Measurements from ENCODE around the gene PLEKHM2. TPM values are rescaled to one million over a fixed set of nuclear protein-coding genes. Genes with fewer than 3 reads are reported as not detected.

PLEKHM2 gene
- total and polyA plus RNA-seq, 2 of the 4 experiments (the other 2 are of a cell fraction) = 24.7 to 48.0 TPM

DNA sequence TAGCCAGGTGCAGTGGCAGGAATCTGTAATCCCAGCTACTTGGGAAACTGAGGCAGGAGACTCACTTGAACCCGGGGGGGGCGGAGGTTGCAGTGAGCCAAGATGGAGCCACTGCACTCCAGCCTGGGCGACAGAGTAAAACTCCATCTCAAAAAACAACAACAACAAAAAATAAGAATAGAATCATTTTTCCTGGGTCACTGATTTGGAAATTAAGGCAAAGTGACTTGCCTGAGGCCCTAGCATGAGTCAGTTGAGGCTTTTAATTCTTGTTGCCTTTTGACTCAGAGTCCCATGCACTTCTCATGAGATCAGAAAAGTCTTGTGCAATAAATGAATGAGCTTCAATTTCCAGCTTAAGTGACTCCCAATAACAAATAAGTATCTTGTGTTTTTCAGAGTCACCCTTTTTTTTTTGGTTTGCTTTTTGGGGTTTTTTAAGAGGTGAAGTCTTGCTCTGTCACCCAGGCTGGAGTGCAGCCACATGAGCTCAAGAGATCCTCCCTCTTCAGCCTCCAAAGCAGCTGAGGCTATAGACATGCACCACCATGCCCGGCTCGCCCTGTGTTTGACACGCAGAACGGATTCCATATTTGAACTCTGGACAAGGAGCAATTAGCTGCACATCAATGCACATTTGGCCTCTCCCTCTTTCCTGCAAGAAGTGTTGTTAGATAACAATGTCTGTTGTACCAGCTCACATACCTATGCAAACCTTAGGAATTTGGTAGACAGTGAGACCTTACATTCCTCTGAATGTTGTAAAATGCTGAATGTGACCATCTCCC is 3.4 kb upstream of the PLEKHM2 start:
- dilution Hi-C loops (cut with HindIII; ENCODE audit: low sequenced_read_pairs, unreplicated experiment) (no loop called here), intact Hi-C loops (cut with micrococcal nuclease) (loop anchor here (5.0 kb wide), 1 partner anchor 63 kb away; the partner anchor contains the start of gene DDI2)
- POLR2A ChIA-PET (ENCODE audit: unreplicated experiment) = interaction anchor here (0.6 kb wide), 1 partner anchor 78 kb away, joined by 4 read pairs; no protein-coding TSS in a partner anchor
- TF ChIP-seq CEBPB (IDR thresholded peaks at IDR 0.05; ENCODE audit: low read depth, low read length) = peak; percentile 99
- no peak for TF ChIP-seq RCOR1 (IDR thresholded peaks at IDR 0.05; ENCODE audit: insufficient replicate concordance, low read length)
- peak; percentile 89 for TF ChIP-seq FOS (IDR thresholded peaks at IDR 0.05; ENCODE audit: low read depth, low read length)
- no peak for TF ChIP-seq RFX5 (IDR thresholded peaks at IDR 0.05; ENCODE audit: low read depth, low read length)
- TF ChIP-seq, protein P1, sequence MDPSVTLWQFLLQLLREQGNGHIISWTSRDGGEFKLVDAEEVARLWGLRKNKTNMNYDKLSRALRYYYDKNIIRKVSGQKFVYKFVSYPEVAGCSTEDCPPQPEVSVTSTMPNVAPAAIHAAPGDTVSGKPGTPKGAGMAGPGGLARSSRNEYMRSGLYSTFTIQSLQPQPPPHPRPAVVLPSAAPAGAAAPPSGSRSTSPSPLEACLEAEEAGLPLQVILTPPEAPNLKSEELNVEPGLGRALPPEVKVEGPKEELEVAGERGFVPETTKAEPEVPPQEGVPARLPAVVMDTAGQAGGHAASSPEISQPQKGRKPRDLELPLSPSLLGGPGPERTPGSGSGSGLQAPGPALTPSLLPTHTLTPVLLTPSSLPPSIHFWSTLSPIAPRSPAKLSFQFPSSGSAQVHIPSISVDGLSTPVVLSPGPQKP (IDR thresholded peaks at IDR 0.05; ENCODE audit: borderline replicate concordance, low read depth, low read length) = no peak
- no peak for TF ChIP-seq POLR2A (IDR thresholded peaks at IDR 0.05; ENCODE audit: low read depth, low read length)
- no peak for TF ChIP-seq SMC3 (IDR thresholded peaks at IDR 0.05; ENCODE audit: low read depth, low read length)
- peak; percentile 39; the same call in 1 of the 2 replicates for TF ChIP-seq BHLHE40 (IDR thresholded peaks at IDR 0.05; ENCODE audit: low read depth, low read length)
- no peak for TF ChIP-seq RAD21 (IDR thresholded peaks at IDR 0.05; ENCODE audit: low read length)
- no peak for TF ChIP-seq MAZ (IDR thresholded peaks at IDR 0.05; ENCODE audit: borderline replicate concordance, low read depth, low read length)
- TF ChIP-seq NFE2L2 (IDR thresholded peaks at IDR 0.05; ENCODE audit: low read depth, low read length) = peak; percentile 20; the same call in 1 of the 2 replicates
- TF ChIP-seq, protein P2, sequence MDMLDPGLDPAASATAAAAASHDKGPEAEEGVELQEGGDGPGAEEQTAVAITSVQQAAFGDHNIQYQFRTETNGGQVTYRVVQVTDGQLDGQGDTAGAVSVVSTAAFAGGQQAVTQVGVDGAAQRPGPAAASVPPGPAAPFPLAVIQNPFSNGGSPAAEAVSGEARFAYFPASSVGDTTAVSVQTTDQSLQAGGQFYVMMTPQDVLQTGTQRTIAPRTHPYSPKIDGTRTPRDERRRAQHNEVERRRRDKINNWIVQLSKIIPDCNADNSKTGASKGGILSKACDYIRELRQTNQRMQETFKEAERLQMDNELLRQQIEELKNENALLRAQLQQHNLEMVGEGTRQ (IDR thresholded peaks at IDR 0.05; ENCODE audit: low read depth, low read length) = no peak
- TF ChIP-seq MAFK (IDR thresholded peaks at IDR 0.05; ENCODE audit: low read depth, low read length) = no peak
- no peak; the same call in 1 of the 2 replicates for TF ChIP-seq MXI1 (IDR thresholded peaks at IDR 0.05; ENCODE audit: borderline replicate concordance, low read depth, low read length)

More for the DNA sequence above, 3.4 kb upstream of the PLEKHM2 start:
- Histone ChIP-seq H4K91ac (ENCODE audit: insufficient read depth, low read depth, low read length) (peak overlapping the region; percentile 34; the same call in 1 of the 2 replicates), H3K27me3 (ENCODE audit: control insufficient read depth, insufficient read depth, low read length) (no peaks in the 10 kb centered on the region), H3K27ac (ENCODE audit: insufficient read depth, low read length) (peak overlapping the region; percentile 83), H3K18ac (ENCODE audit: low read depth, low read length) (peak overlapping the region; percentile 64), H2AK5ac (ENCODE audit: low read depth, low read length) (peak overlapping the region; percentile 87; the same call in 1 of the 2 replicates), H3K23ac (ENCODE audit: low read depth, low read length) (peak overlapping the region; percentile 78; the same call in 1 of the 2 replicates), H2AFZ (replicated peaks; ENCODE audit: low read length, poor library complexity) (peak overlapping the region; percentile 26), H4K5ac (ENCODE audit: low read depth, low read length) (peak overlapping the region; percentile 65), H3K4me1 (ENCODE audit: control insufficient read depth, insufficient read depth, low read length) (peaks cover 15% of the 10 kb centered on the region), H2AK9ac (replicated peaks; ENCODE audit: low read depth, low read length, poor library complexity) (peak overlapping the region; percentile 12), H3K4me2 (ENCODE audit: low read depth, low read length) (peak overlapping the region; percentile 58; the same call in 1 of the 2 replicates), H3K9me1 (ENCODE audit: insufficient read depth, low read length) (peaks cover 13% of the 10 kb centered on the region), H4K20me1 (ENCODE audit: insufficient read depth, low read length) (peaks cover 7% of the 10 kb centered on the region), H3K36me3 (ENCODE audit: control insufficient read depth, insufficient read depth, low read length) (no peaks in the 10 kb centered on the region), H3K9ac (ENCODE audit: low read depth, low read length) (no peak overlapping the region), H2BK5ac (ENCODE audit: low read depth, low read length, poor library complexity, severe bottlenecking) (peak overlapping the region; percentile 91), H2BK20ac (ENCODE audit: low read depth, low read length) (peak overlapping the region; percentile 83), H2BK15ac (ENCODE audit: low read depth, low read length) (peak overlapping the region; percentile 73; the same call in 2 of the 3 replicates), H3K4me3 (ENCODE audit: insufficient read depth, low read depth, low read length) (no peak overlapping the region), H3K79me1 (ENCODE audit: low read depth in 1 of 2, low read length in 2 of 2) (peaks cover 4 to 21% of the 10 kb centered on the region in 2 experiments; a peak in 3 of 4 replicates), H2BK120ac (ENCODE audit: low read depth, low read length) (peak overlapping the region; percentile 75), H3K56ac (ENCODE audit: extremely low read depth, insufficient read depth, low read length) (no peak overlapping the region), H3K4ac (ENCODE audit: low read depth, low read length) (peak overlapping the region; percentile 86), H3K14ac (replicated peaks; ENCODE audit: low read depth, low read length) (peak overlapping the region; percentile 63; the same call in 1 of the 2 replicates), H4K8ac (ENCODE audit: low read depth in 2 of 2, low read length in 2 of 2) (peak overlapping the region in 1 of 2 experiments; percentile 70; a peak in 2 of 4 replicates), H3K9me3 (ENCODE audit: control insufficient read depth, insufficient read depth, low read length) (no peaks in the 10 kb centered on the region)
- WGBS, 2 experiments (ENCODE audit: extremely low coverage in 2 of 2, insufficient read length in 1 of 2) = no CpG with 5 or more reads among the region's 7 CpGs
- peak; percentile 51 for ATAC-seq (ENCODE audit: low read depth)
- peak; percentile 96 for DNase-seq
- in situ Hi-C loops (cut with MboI; ENCODE audit: low sequenced_read_pairs) = no loop called here
- no TSS peak for BruUV-seq (replicated peaks)
- CTCF ChIA-PET = interaction anchor here (0.7 to 0.9 kb wide), 2 partner anchors 26 to 29 kb away, joined by 3 to 4 read pairs; no protein-coding TSS in a partner anchor

Measured in IMR-90 (cell line).